DOHH2 (cell line): Measurements from ENCODE around the gene HELZ.

Experiments used
- H3F3A ChIP-seq: fragments of 200-600 bp; sonication (generic), shearing (Covaris generic); 2 replicates; pipeline ENCODE4 v1.6.0; 2016; ENCODE audit warnings: antibody characterized with exemption, mild to moderate bottlenecking; ENCODE audit not compliant: control insufficient read depth, insufficient read depth
- H3K27ac ChIP-seq: fragments of 200-600 bp; sonication (generic); 2 replicates; pipeline ENCODE4 v1.5.1; 2014; ENCODE audit warnings: low read depth, mild to moderate bottlenecking, low read length, moderate library complexity
- H3K27me3 ChIP-seq: fragments of 200-600 bp; sonication (generic); 2 replicates; pipeline ENCODE4 v1.6.1; 2014; ENCODE audit warnings: mild to moderate bottlenecking, low read length, mixed read lengths; ENCODE audit not compliant: control insufficient read depth
- H3K36me3 ChIP-seq: fragments of 200-600 bp; sonication (generic); 2 replicates; pipeline ENCODE4 v1.6.1; 2014; ENCODE audit warnings: mild to moderate bottlenecking, low read length, moderate library complexity, mixed read lengths; ENCODE audit not compliant: control insufficient read depth
- H3K4me1 ChIP-seq: fragments of 200-600 bp; sonication (generic); 2 replicates; pipeline ENCODE4 v1.6.1; 2014; ENCODE audit warnings: mild to moderate bottlenecking, low read length, mixed read lengths; ENCODE audit not compliant: control insufficient read depth
- H3K4me2 ChIP-seq: fragments of 200-600 bp; sonication (generic); 2 replicates; pipeline ENCODE4 v1.6.0; 2014; ENCODE audit warnings: mild to moderate bottlenecking, low read length, moderate library complexity
- H3K4me3 ChIP-seq: fragments of 200-600 bp; sonication (generic); 2 replicates; pipeline ENCODE4 v1.5.1; 2014; ENCODE audit warnings: mild to moderate bottlenecking, low read length, mixed read lengths
- H3K79me2 ChIP-seq: fragments of 200-600 bp; sonication (generic); 2 replicates; pipeline ENCODE4 v1.6.1; 2014; ENCODE audit warnings: mild to moderate bottlenecking, low read length, mixed read lengths; ENCODE audit not compliant: control insufficient read depth
- H3K9me2 ChIP-seq: fragments of 200-600 bp; sonication (generic); replicated peaks from 2 replicates; pipeline ENCODE4 v1.6.1; 2014; ENCODE audit warnings: mild to moderate bottlenecking, low read length, mixed read lengths; ENCODE audit not compliant: control insufficient read depth
- H3K9me3 ChIP-seq: fragments of 200-600 bp; sonication (generic); 2 replicates; pipeline ENCODE4 v1.6.1; 2014; ENCODE audit warnings: antibody characterized with exemption, low read length, mixed read lengths; ENCODE audit not compliant: control insufficient read depth, insufficient read depth
- H4K20me1 ChIP-seq: fragments of 200-600 bp; sonication (generic); 2 replicates; pipeline ENCODE4 v1.6.0; 2014; ENCODE audit warnings: low read depth, mild to moderate bottlenecking, antibody characterized with exemption, low read length, moderate library complexity; ENCODE audit not compliant: control insufficient read depth, insufficient read depth
- CTCF ChIP-seq: fragments of 200-600 bp; sonication (generic); IDR thresholded peaks from one replicate; pipeline ENCODE4 v1.5.1; 2014; ENCODE audit warnings: antibody characterized with exemption, mild to moderate bottlenecking, low read depth, low read length; ENCODE audit not compliant: poor library complexity, severe bottlenecking
- EZH2phosphoT487 ChIP-seq: fragments of 200-600 bp; sonication (generic); IDR thresholded peaks from 2 replicates; pipeline ENCODE4 v1.6.1; 2017; ENCODE audit warnings: borderline replicate concordance, mild to moderate bottlenecking, antibody characterized with exemption, low read length, moderate library complexity, mixed read lengths

HELZ gene

GRCh38 chr17:67049025-67049739 is 195.8 kb downstream of the HELZ start:
- no peaks in the 10 kb centered on the region for H3K79me2 ChIP-seq
- no peaks in the 10 kb centered on the region for H3K36me3 ChIP-seq
- H3K4me3 ChIP-seq: no peak overlapping the region
- no peaks in the 10 kb centered on the region for H3K9me2 ChIP-seq
- no peaks in the 10 kb centered on the region for H4K20me1 ChIP-seq
- H3K27ac ChIP-seq: no peak overlapping the region
- TF ChIP-seq EZH2phosphoT487 (no peak), CTCF (no peak)
- no peaks in the 10 kb centered on the region for H3K27me3 ChIP-seq
- H3K4me2 ChIP-seq: no peak overlapping the region
- H3F3A ChIP-seq: no peaks in the 10 kb centered on the region
- no peaks in the 10 kb centered on the region for H3K4me1 ChIP-seq
- peaks cover 12% of the 10 kb centered on the region for H3K9me3 ChIP-seq

- H4K20me1 ChIP-seq: no peaks in the 10 kb centered on the region
- peaks cover 12% of the 10 kb centered on the region for H3K9me3 ChIP-seq
- no peaks in the 10 kb centered on the region for H3K4me1 ChIP-seq
- no peaks in the 10 kb centered on the region for H3K79me2 ChIP-seq
- no peaks in the 10 kb centered on the region for H3F3A ChIP-seq
- H3K36me3 ChIP-seq: no peaks in the 10 kb centered on the region
- H3K4me3 ChIP-seq: no peak overlapping the region
- TF ChIP-seq EZH2phosphoT487 (no peak), CTCF (no peak)
- no peaks in the 10 kb centered on the region for H3K9me2 ChIP-seq
- H3K27ac ChIP-seq: no peak overlapping the region
- H3K4me2 ChIP-seq: no peak overlapping the region
- H3K27me3 ChIP-seq: no peaks in the 10 kb centered on the region
Observed at GRCh38 chr17:67047382-67047781, 197.6 kb downstream of the HELZ start.

- Histone ChIP-seq H4K20me1 (no peaks in the 10 kb centered on the region), H3K4me2 (no peak overlapping the region), H3K79me2 (no peaks in the 10 kb centered on the region), H3F3A (no peaks in the 10 kb centered on the region), H3K4me3 (no peak overlapping the region), H3K27me3 (no peaks in the 10 kb centered on the region), H3K9me3 (peaks cover 12% of the 10 kb centered on the region), H3K27ac (no peak overlapping the region), H3K4me1 (no peaks in the 10 kb centered on the region), H3K36me3 (no peaks in the 10 kb centered on the region), H3K9me2 (no peaks in the 10 kb centered on the region)
- TF ChIP-seq EZH2phosphoT487 (no peak), CTCF (no peak)
Observed at GRCh38 chr17:67046398-67046797, 198.6 kb downstream of the HELZ start.
